H9 (cell line): ENCODE results near the gene TAS2R30. TPM values are rescaled to one million over a fixed set of nuclear protein-coding genes. Genes with fewer than 3 reads are reported as not detected.

Source experiments
- DNase-seq: peaks from one replicate; pipeline ENCODE4 v3.0.0-alpha.2; 2017
- H2AFZ ChIP-seq: one replicate; pipeline ENCODE4 v1.6.1; 2013; ENCODE audit warnings: mild to moderate bottlenecking, low read length, control low read depth, moderate library complexity
- H2AK5ac ChIP-seq: 2 replicates; pipeline ENCODE4 v1.6.1; 2013; ENCODE audit warnings: low read length, control low read depth, mixed read lengths; ENCODE audit not compliant: insufficient read length
- H2BK120ac ChIP-seq: one replicate; pipeline ENCODE4 v1.6.1; 2013; ENCODE audit warnings: low read depth, mild to moderate bottlenecking, low read length, control low read depth, inconsistent platforms; ENCODE audit not compliant: poor library complexity, severe bottlenecking
- H2BK12ac ChIP-seq: 2 replicates; pipeline ENCODE4 v1.6.1; 2013; ENCODE audit warnings: low read length, control low read depth, mixed read lengths, low read depth; ENCODE audit not compliant: insufficient read length
- H2BK15ac ChIP-seq: 2 replicates; pipeline ENCODE4 v1.6.1; 2013; ENCODE audit warnings: low read depth, low read length, control low read depth
- H2BK20ac ChIP-seq: one replicate; pipeline ENCODE4 v1.6.1; 2013; ENCODE audit warnings: low read depth, mild to moderate bottlenecking, low read length, control low read depth, inconsistent platforms; ENCODE audit not compliant: poor library complexity, severe bottlenecking
- H2BK5ac ChIP-seq: 2 replicates; pipeline ENCODE4 v1.6.1; 2013; ENCODE audit warnings: low read length, control low read depth, mixed read lengths; ENCODE audit not compliant: insufficient read length
- H3K14ac ChIP-seq: 2 replicates; pipeline ENCODE4 v1.6.1; 2013; ENCODE audit warnings: low read length, control low read depth; ENCODE audit not compliant: insufficient read depth
- H3K18ac ChIP-seq: 2 replicates; pipeline ENCODE4 v1.6.1; 2013; ENCODE audit warnings: low read depth, mild to moderate bottlenecking, mixed read lengths, low read length, control low read depth; ENCODE audit not compliant: insufficient read length
- H3K23ac ChIP-seq: 2 replicates; pipeline ENCODE4 v1.6.1; 2013; ENCODE audit warnings: low read length, control low read depth, mixed read lengths, low read depth; ENCODE audit not compliant: insufficient read length
- H3K23me2 ChIP-seq: 2 replicates; pipeline ENCODE4 v1.6.1; 2013; ENCODE audit warnings: low read depth, mild to moderate bottlenecking, mixed read lengths, low read length, control low read depth; ENCODE audit not compliant: insufficient read length, poor library complexity, severe bottlenecking
- H3K27ac ChIP-seq: 2 replicates; pipeline ENCODE4 v1.5.1; 2013; ENCODE audit warnings: low read length, control low read depth, mixed read lengths, low read depth; ENCODE audit not compliant: insufficient read length
- H3K27me3 ChIP-seq: 2 replicates; pipeline ENCODE4 v1.6.1; 2013; ENCODE audit warnings: low read length, control low read depth, inconsistent platforms; ENCODE audit not compliant: insufficient read depth
- H3K4ac ChIP-seq: 2 replicates; pipeline ENCODE4 v1.6.1; 2013; ENCODE audit warnings: low read depth, mild to moderate bottlenecking, control low read depth, inconsistent platforms, low read length, moderate library complexity
- H3K4me1 ChIP-seq: 2 replicates; pipeline ENCODE4 v1.6.1; 2013; ENCODE audit warnings: low read length, control low read depth, inconsistent platforms; ENCODE audit not compliant: insufficient read depth
- H3K4me2 ChIP-seq: 2 replicates; pipeline ENCODE4 v1.6.1; 2013; ENCODE audit warnings: low read length, control low read depth, mixed read lengths; ENCODE audit not compliant: insufficient read length, insufficient read depth
- H3K56ac ChIP-seq: 2 replicates; pipeline ENCODE4 v1.6.1; 2013; ENCODE audit warnings: low read depth, mild to moderate bottlenecking, mixed read lengths, low read length, control low read depth; ENCODE audit not compliant: insufficient read length
- H3K79me1 ChIP-seq: 2 replicates; pipeline ENCODE4 v1.6.1; 2013; ENCODE audit warnings: low read depth, mild to moderate bottlenecking, moderate library complexity, low read length, control low read depth, inconsistent platforms; ENCODE audit not compliant: insufficient read depth, poor library complexity, severe bottlenecking
- H3K79me2 ChIP-seq: 2 replicates; pipeline ENCODE4 v1.6.1; 2013; ENCODE audit warnings: low read length, control low read depth, inconsistent platforms; ENCODE audit not compliant: insufficient read depth
- H3K9ac ChIP-seq: 2 replicates; pipeline ENCODE4 v1.6.1; 2013; ENCODE audit warnings: low read length, control low read depth, mixed read lengths; ENCODE audit not compliant: insufficient read length; ENCODE audit errors: extremely low read depth
- H3K9me3 ChIP-seq: one replicate; pipeline ENCODE4 v1.6.1; 2013; ENCODE audit warnings: low read depth, low read length, inconsistent platforms; ENCODE audit not compliant: control insufficient read depth
- H3T11ph ChIP-seq: one replicate; pipeline ENCODE4 v1.6.1; 2013; ENCODE audit warnings: mild to moderate bottlenecking, low read length, control low read depth, inconsistent platforms
- H4K20me1 ChIP-seq: one replicate; pipeline ENCODE4 v1.6.1; 2013; ENCODE audit not compliant: control insufficient read depth, insufficient read length, insufficient read depth
- H4K5ac ChIP-seq: 2 replicates; pipeline ENCODE4 v1.6.1; 2013; ENCODE audit warnings: low read depth, mild to moderate bottlenecking, mixed read lengths, low read length, control low read depth; ENCODE audit not compliant: insufficient read length
- H4K8ac ChIP-seq: replicated peaks from 2 replicates; pipeline ENCODE4 v1.6.1; 2013; ENCODE audit warnings: low read length, control low read depth, mixed read lengths, low read depth; ENCODE audit not compliant: insufficient read length
- H4K91ac ChIP-seq: 2 replicates; pipeline ENCODE4 v1.6.1; 2013; ENCODE audit warnings: low read depth, mild to moderate bottlenecking, moderate library complexity, mixed read lengths, low read length, control low read depth; ENCODE audit not compliant: insufficient read length
- H3K27ac Mint-ChIP-seq, 3 experiments: 2 replicates in 2 of 3; 3 replicates in 1 of 3; pipeline ENCODE4 v1.8.0; 2020 to 2021; ENCODE audit warnings: mixed read lengths in 3 of 3, mild to moderate bottlenecking in 1 of 3, moderate library complexity in 1 of 3
- H3K27me3 Mint-ChIP-seq: 2 replicates; pipeline ENCODE4 v1.8.0; 2021; ENCODE audit warnings: low read depth, mild to moderate bottlenecking, moderate library complexity, mixed read lengths
- H3K36me3 Mint-ChIP-seq, 3 experiments: 2 replicates in 2 of 3; 3 replicates in 1 of 3; pipeline ENCODE4 v1.8.0; 2020 to 2021; ENCODE audit warnings: low read depth in 3 of 3, mixed read lengths in 3 of 3; ENCODE audit not compliant: insufficient read depth in 1 of 3
- H3K4me1 Mint-ChIP-seq, 2 experiments: 2 replicates each; pipeline ENCODE4 v1.8.0; 2020; ENCODE audit warnings: mixed read lengths in 2 of 2
- H3K4me3 Mint-ChIP-seq, 2 experiments: 2 replicates in 1 of 2; 3 replicates in 1 of 2; pipeline ENCODE4 v1.8.0; 2020 to 2021; ENCODE audit warnings: mild to moderate bottlenecking in 2 of 2, mixed read lengths in 2 of 2, moderate library complexity in 1 of 2
- H3K9me3 Mint-ChIP-seq, 2 experiments: 2 replicates in 1 of 2; 3 replicates in 1 of 2; pipeline ENCODE4 v1.8.0; 2020; ENCODE audit warnings: mild to moderate bottlenecking in 2 of 2, mixed read lengths in 2 of 2, moderate library complexity in 1 of 2
- WGBS: extraction: QIAGEN DNeasy Blood & Tissue Kit; methylation state at CpG from one replicate; pipeline ENCODE4 v1.1.7; 2013; ENCODE audit warnings: missing lambda C conversion rate, low lambda C conversion rate, mixed read lengths; ENCODE audit not compliant: insufficient read length; ENCODE audit errors: extremely low coverage; 5-methylcytosine and 5-hydroxymethylcytosine counted together
- total RNA-seq: library from RNA; stranded (reverse); gene quantifications from 2 replicates; pipeline ENCODE4 v1.2.1, GENCODE V29; 2021
- TF ChIP-seq, protein P1 (sequence below): fragments of 200-600 bp; sonication (generic); conservative IDR thresholded peaks from 3 replicates; pipeline ENCODE4 v1.8.0; 2021; ENCODE audit warnings: antibody characterized with exemption, mild to moderate bottlenecking

Gene TAS2R30
- total RNA-seq, 1 experiment from 2014 or later: 2.0 TPM

DNA sequence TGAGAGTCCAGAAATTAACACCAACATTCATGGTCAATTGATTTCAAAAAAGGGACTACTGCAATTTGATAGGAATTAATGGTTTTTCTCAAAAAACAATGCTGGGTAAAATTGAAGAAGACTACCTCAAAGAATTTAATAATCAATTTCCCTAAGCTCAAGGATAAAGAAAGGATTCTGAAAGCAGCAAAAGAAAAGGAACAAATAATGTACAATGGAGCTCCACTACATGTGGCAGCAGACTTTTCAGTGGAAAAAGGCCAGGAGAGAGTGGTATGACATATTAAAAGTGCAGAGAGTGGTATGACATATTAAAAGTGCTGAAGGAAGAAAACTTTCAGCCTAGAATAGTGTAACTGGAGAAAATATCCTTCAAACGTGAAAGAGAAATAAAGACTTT is 26.7 kb downstream of the TAS2R30 start:
- Histone ChIP-seq H2BK20ac (no peak overlapping the region), H2AFZ (no peak overlapping the region), H3K9ac (no peak overlapping the region), H3K9me3 (no peaks in the 10 kb centered on the region), H2BK15ac (no peak overlapping the region), H3K18ac (no peak overlapping the region), H2AK5ac (no peak overlapping the region), H3K4me1 (no peaks in the 10 kb centered on the region), H3K4me2 (no peak overlapping the region), H3T11ph (no peak overlapping the region), H4K8ac (no peak overlapping the region), H4K20me1 (no peaks in the 10 kb centered on the region), H4K91ac (no peak overlapping the region), H3K14ac (no peak overlapping the region), H3K27me3 (no peaks in the 10 kb centered on the region), H3K23me2 (no peaks in the 10 kb centered on the region), H3K4ac (no peak overlapping the region), H3K56ac (no peak overlapping the region), H3K27ac (no peak overlapping the region), H2BK5ac (no peak overlapping the region), H2BK120ac (no peak overlapping the region), H3K79me2 (no peaks in the 10 kb centered on the region; the same call in 1 of the 2 replicates), H3K23ac (no peak overlapping the region), H4K5ac (no peak overlapping the region), H3K79me1 (no peaks in the 10 kb centered on the region), H2BK12ac (no peak overlapping the region)
- no peak for DNase-seq
- Mint-ChIP-seq H3K4me3 (no peak overlapping the region), H3K27ac (peak overlapping the region in 1 of 3 experiments; percentile 46; a peak in 1 of 7 replicates), H3K9me3 (peaks cover 21 to 32% of the 10 kb centered on the region in 2 experiments), H3K27me3 (no peaks in the 10 kb centered on the region), H3K4me1 (peaks cover 0 to 2% of the 10 kb centered on the region in 2 experiments; a peak in 2 of 4 replicates), H3K36me3 (peaks cover 69 to 76% (median 70%) of the 10 kb centered on the region in 3 experiments)
- no CpG with 5 or more reads among the region's 1 CpG for WGBS
- TF ChIP-seq, protein P1, sequence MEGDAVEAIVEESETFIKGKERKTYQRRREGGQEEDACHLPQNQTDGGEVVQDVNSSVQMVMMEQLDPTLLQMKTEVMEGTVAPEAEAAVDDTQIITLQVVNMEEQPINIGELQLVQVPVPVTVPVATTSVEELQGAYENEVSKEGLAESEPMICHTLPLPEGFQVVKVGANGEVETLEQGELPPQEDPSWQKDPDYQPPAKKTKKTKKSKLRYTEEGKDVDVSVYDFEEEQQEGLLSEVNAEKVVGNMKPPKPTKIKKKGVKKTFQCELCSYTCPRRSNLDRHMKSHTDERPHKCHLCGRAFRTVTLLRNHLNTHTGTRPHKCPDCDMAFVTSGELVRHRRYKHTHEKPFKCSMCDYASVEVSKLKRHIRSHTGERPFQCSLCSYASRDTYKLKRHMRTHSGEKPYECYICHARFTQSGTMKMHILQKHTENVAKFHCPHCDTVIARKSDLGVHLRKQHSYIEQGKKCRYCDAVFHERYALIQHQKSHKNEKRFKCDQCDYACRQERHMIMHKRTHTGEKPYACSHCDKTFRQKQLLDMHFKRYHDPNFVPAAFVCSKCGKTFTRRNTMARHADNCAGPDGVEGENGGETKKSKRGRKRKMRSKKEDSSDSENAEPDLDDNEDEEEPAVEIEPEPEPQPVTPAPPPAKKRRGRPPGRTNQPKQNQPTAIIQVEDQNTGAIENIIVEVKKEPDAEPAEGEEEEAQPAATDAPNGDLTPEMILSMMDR: no peak
